PC-3 (cell line): ENCODE results near the gene FSTL4.

ENCODE experiments used
- CTCF ChIP-seq: fragments of 300-600 bp; sonication (generic); conservative IDR thresholded peaks from 2 replicates; pipeline ENCODE4 v1.5.1; 2017; ENCODE audit warnings: antibody characterized with exemption, low read depth, mild to moderate bottlenecking, low read length
- EZH2 ChIP-seq: fragments of 300-600 bp; sonication (generic); IDR thresholded peaks from one replicate; pipeline ENCODE4 v1.6.1; 2017; ENCODE audit warnings: antibody characterized with exemption, mild to moderate bottlenecking, low read length; ENCODE audit not compliant: unreplicated experiment

GRCh38 chr5:133520062-133520461, 92.3 kb downstream of the FSTL4 start:
- TF ChIP-seq CTCF, result no peak
- TF ChIP-seq EZH2, result no peak
